Esophagus squamous epithelium (tissue), 4 donors: Measurements from ENCODE around the gene NPHP3.

Experiments used
- POLR2A ChIP-seq, 4 donors: fragments of 450-650 bp; IDR thresholded peaks; one replicate each; pipeline ENCODE4 v1.6.1; 2017; ENCODE audit warnings: antibody characterized with exemption in 4 of 4, mild to moderate bottlenecking in 4 of 4, moderate library complexity in 3 of 4
- TF ChIP-seq, protein P1 (sequence below), 6 experiments: fragments of 450-650 bp in 4 of 6; fragments of 200-600 bp in 2 of 6; sonication (generic) in 2 of 6; IDR thresholded peaks; one replicate each; pipeline ENCODE4 v1.5.1; 2016 to 2019; ENCODE audit warnings: antibody characterized with exemption in 6 of 6, mild to moderate bottlenecking in 4 of 6, moderate library complexity in 4 of 6

DNA sequence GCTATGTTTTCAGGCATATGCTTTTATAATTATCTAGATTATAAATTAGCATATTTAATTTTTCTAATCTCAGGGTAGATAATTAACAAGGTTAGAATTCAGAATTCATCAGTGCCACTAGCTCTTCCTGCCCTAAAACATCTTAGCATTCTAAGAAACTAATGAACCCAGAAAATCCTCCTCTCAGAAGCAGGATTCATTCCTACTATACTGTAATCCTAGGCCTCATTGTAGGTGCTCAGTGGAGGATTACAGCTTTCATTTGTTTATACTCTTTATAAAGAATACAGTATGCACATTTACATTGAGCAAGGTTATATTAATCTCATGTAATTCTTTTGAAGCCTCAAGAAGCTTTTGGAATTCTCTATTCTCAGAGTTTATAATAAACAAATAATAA lies 83.5 kb downstream of the NPHP3 start:
- TF ChIP-seq, protein P1, sequence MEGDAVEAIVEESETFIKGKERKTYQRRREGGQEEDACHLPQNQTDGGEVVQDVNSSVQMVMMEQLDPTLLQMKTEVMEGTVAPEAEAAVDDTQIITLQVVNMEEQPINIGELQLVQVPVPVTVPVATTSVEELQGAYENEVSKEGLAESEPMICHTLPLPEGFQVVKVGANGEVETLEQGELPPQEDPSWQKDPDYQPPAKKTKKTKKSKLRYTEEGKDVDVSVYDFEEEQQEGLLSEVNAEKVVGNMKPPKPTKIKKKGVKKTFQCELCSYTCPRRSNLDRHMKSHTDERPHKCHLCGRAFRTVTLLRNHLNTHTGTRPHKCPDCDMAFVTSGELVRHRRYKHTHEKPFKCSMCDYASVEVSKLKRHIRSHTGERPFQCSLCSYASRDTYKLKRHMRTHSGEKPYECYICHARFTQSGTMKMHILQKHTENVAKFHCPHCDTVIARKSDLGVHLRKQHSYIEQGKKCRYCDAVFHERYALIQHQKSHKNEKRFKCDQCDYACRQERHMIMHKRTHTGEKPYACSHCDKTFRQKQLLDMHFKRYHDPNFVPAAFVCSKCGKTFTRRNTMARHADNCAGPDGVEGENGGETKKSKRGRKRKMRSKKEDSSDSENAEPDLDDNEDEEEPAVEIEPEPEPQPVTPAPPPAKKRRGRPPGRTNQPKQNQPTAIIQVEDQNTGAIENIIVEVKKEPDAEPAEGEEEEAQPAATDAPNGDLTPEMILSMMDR (IDR thresholded peaks at IDR 0.05), result no peak
- no peak for TF ChIP-seq POLR2A (IDR thresholded peaks at IDR 0.05)
